Fibroblast of lung (primary cell): ENCODE results near the gene IARS2. TPM values are rescaled to one million over a fixed set of nuclear protein-coding genes. Genes with fewer than 3 reads are reported as not detected.
A peak's percentile ranks its signal among the peaks of the same experiment; 100 is the strongest.

Source experiments
- DNase-seq, 2 donors: peaks; one replicate each; pipeline versions ENCODE4 v3.0.0 to v3.0.0-alpha.2; 2010; ENCODE audit warnings: low read depth in 2 of 2
- H2AFZ ChIP-seq: 2 replicates; pipeline ENCODE4 v1.5.1; 2012; ENCODE audit warnings: low read length, control low read depth, inconsistent platforms
- H3K27ac ChIP-seq: 2 replicates; pipeline ENCODE4 v1.5.1; 2011; ENCODE audit warnings: low read length, control low read depth; ENCODE audit not compliant: insufficient read depth
- H3K27me3 ChIP-seq: 2 replicates; pipeline ENCODE4 v1.5.1; 2011; ENCODE audit warnings: mild to moderate bottlenecking, low read length; ENCODE audit not compliant: control insufficient read depth, insufficient read depth
- H3K36me3 ChIP-seq: 2 replicates; pipeline ENCODE4 v1.5.1; 2011; ENCODE audit warnings: low read length; ENCODE audit not compliant: control insufficient read depth, insufficient read depth
- H3K4me1 ChIP-seq: 2 replicates; pipeline ENCODE4 v1.5.1; 2011; ENCODE audit warnings: low read length; ENCODE audit not compliant: control insufficient read depth, insufficient read depth; ENCODE audit errors: extremely low read depth
- H3K4me2 ChIP-seq: 2 replicates; pipeline ENCODE4 v1.5.1; 2011; ENCODE audit warnings: low read length, control low read depth; ENCODE audit not compliant: insufficient read depth; ENCODE audit errors: extremely low read depth
- H3K4me3 ChIP-seq, 4 experiments: fragments of 200-600 bp in 1 of 4; sonication (generic) in 1 of 4; replicated peaks in 1 of 4; 2 replicates each; pipeline ENCODE4 v1.5.1; 2011 to 2016; ENCODE audit warnings: low read length in 4 of 4, low read depth in 3 of 4, mild to moderate bottlenecking in 3 of 4, control low read depth in 2 of 4, inconsistent platforms in 1 of 4, mixed read lengths in 1 of 4; ENCODE audit not compliant: insufficient read depth in 1 of 4; ENCODE audit errors: control extremely low read depth in 1 of 4
- H3K79me2 ChIP-seq: 2 replicates; pipeline ENCODE4 v1.5.1; 2012; ENCODE audit warnings: mild to moderate bottlenecking, low read length, inconsistent platforms; ENCODE audit not compliant: control insufficient read depth, insufficient read depth
- H3K9ac ChIP-seq: 2 replicates; pipeline ENCODE4 v1.5.1; 2011; ENCODE audit warnings: mild to moderate bottlenecking, low read length, control low read depth; ENCODE audit not compliant: insufficient read depth
- H3K9me3 ChIP-seq: 2 replicates; pipeline ENCODE4 v1.5.1; 2012; ENCODE audit warnings: low read depth, low read length; ENCODE audit not compliant: control insufficient read depth, insufficient read depth
- H4K20me1 ChIP-seq: 2 replicates; pipeline ENCODE4 v1.5.1; 2011; ENCODE audit warnings: low read length; ENCODE audit not compliant: control insufficient read depth, insufficient read depth; ENCODE audit errors: extremely low read depth
- EZH2 ChIP-seq: IDR thresholded peaks from 2 replicates; pipeline ENCODE4 v1.5.1; 2012; ENCODE audit warnings: low read length, control low read depth, mild to moderate bottlenecking; ENCODE audit errors: missing control alignments
- polyA plus RNA-seq, 2 donors: library from polyadenylated mRNA; depleted of rRNA in 1 of 2; stranded (reverse) in 1 of 2; unstranded in 1 of 2; fragments of >200 nt; gene quantifications; 2 replicates each; pipeline ENCODE4 v1.2.1, GENCODE V29; 2011 to 2012; ENCODE audit warnings: missing spikeins in 1 of 2
- total RNA-seq: library from RNA; depleted of rRNA; stranded (reverse); fragments of >200 nt; gene quantifications from 2 replicates; pipeline ENCODE4 v1.2.1, GENCODE V29; 2014
- TF ChIP-seq, protein P1 (sequence below), 2 donors: IDR thresholded peaks in 1 of 2; conservative IDR thresholded peaks in 1 of 2; 1 replicate in 1 of 2; 2 replicates in 1 of 2; pipeline ENCODE4 v1.5.1; 2011 to 2012; ENCODE audit warnings: low read length in 2 of 2, control low read depth in 1 of 2, inconsistent platforms in 1 of 2, low read depth in 1 of 2, mild to moderate bottlenecking in 1 of 2

IARS2 gene
- total and polyA plus RNA-seq, 2 donors (not counting 1 experiment from before 2014, with no cell fraction given), result 34.1 to 99.1 TPM

DNA sequence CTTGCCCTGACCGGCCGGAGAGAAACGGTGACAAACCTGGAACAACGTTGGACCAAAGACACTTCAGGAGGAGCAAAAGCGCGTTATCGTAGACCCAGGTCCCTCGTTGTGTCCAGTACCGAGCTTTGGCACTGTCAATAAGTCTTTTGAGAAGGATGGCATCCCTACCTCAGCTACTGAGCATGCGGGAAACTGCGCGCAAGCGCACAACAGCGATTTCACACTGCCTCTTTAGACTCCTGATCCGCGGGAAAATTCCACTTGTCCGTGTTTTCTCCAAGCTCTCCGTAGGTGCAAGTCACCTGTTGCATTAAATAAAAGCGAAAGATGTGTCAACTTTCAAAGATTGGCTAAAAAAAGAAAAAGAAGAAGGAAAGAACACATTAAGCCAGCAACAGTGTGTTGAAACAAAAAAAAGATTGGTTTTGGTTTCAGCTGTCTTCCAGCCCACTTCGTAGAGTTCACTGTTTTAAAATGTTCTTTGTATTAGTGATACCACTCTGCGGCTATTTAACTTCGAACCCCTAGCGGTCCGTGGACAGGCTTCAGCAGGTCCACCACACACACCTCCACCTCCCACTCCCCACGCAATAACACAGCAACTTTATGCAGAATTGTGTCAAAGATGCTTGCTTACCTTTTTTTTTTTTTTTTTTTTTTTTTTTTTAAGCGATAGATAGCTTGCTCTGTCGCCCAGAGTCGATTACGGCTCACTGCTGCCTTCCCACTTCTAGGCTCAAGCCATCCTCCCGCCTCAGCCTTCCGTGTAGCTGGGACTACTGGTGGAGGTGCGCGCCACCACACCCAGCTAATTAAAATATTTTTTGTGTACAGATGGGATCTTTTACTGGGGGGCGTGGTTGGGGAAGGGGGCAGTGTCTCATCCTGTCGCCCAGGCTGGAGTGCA, 4.0 kb upstream of the IARS2 start, which contains the start of gene BPNT1:
Gene BPNT1 (minus strand): TSS at position 139 of the 907 bp plus-strand sequence. CDS start 9,942 bp downstream, outside the sequence.
- no peak within 1 kb of the TSS for H3K27ac ChIP-seq
- peak within 1 kb of the TSS; percentile 45 to 83 (median 64) for H3K4me3 ChIP-seq
- peak within 1 kb of the TSS; percentile 87 for H2AFZ ChIP-seq
- peak; percentile 90 to 95 for DNase-seq
- peak within 1 kb of the TSS; percentile 25 for H3K9ac ChIP-seq
- no peaks in the 10 kb centered on the region for H3K36me3 ChIP-seq
- no peaks in the 10 kb centered on the region for H4K20me1 ChIP-seq
- H3K4me1 ChIP-seq, result no peaks in the 10 kb centered on the region
- TF ChIP-seq EZH2, result no peak
- TF ChIP-seq, protein P1, sequence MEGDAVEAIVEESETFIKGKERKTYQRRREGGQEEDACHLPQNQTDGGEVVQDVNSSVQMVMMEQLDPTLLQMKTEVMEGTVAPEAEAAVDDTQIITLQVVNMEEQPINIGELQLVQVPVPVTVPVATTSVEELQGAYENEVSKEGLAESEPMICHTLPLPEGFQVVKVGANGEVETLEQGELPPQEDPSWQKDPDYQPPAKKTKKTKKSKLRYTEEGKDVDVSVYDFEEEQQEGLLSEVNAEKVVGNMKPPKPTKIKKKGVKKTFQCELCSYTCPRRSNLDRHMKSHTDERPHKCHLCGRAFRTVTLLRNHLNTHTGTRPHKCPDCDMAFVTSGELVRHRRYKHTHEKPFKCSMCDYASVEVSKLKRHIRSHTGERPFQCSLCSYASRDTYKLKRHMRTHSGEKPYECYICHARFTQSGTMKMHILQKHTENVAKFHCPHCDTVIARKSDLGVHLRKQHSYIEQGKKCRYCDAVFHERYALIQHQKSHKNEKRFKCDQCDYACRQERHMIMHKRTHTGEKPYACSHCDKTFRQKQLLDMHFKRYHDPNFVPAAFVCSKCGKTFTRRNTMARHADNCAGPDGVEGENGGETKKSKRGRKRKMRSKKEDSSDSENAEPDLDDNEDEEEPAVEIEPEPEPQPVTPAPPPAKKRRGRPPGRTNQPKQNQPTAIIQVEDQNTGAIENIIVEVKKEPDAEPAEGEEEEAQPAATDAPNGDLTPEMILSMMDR (conservative IDR thresholded peaks at IDR 0.05 in 1 of 2, IDR thresholded peaks at IDR 0.05 in 1 of 2; ENCODE audit: low read depth in 1 of 2, low read length in 2 of 2), result no peak
- no peaks in the 10 kb centered on the region for H3K27me3 ChIP-seq
- peak within 1 kb of the TSS; percentile 92 for H3K4me2 ChIP-seq
- H3K79me2 ChIP-seq, result peaks cover 5% of the 10 kb centered on the region
- no peaks in the 10 kb centered on the region for H3K9me3 ChIP-seq

DNA sequence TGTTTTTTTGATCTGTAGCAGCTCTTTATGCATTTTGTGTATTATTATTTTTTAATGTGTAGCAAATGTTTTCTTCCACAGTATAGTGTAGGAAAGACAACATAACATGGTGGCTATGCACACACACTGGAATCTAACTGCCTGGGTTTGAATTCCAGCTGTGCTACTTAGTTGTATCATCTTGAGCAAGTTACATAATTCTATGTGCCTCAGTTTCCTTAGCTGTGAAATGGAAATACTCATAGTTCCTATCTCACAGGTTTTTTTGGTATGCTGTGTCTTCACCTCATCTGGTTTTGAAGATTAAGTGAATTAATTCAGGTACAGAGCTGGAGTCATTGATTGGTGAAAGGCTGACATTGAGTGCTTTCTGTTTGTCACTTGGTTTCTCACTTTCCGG, 1.2 kb upstream of the IARS2 start:
- H3K36me3 ChIP-seq, result peaks cover 2% of the 10 kb centered on the region
- no peak for DNase-seq
- H3K79me2 ChIP-seq, result peaks cover 14% of the 10 kb centered on the region
- TF ChIP-seq, protein P1 (conservative IDR thresholded peaks at IDR 0.05 in 1 of 2, IDR thresholded peaks at IDR 0.05 in 1 of 2; ENCODE audit: low read depth in 1 of 2, low read length in 2 of 2), result no peak
- TF ChIP-seq EZH2, result no peak
- H2AFZ ChIP-seq, result no peak overlapping the region
- H3K4me1 ChIP-seq, result peaks cover 4% of the 10 kb centered on the region
- no peak overlapping the region for H3K27ac ChIP-seq
- H3K4me2 ChIP-seq, result no peak overlapping the region
- H4K20me1 ChIP-seq, result no peaks in the 10 kb centered on the region
- no peak overlapping the region for H3K4me3 ChIP-seq
- no peak overlapping the region for H3K9ac ChIP-seq
- no peaks in the 10 kb centered on the region for H3K9me3 ChIP-seq
- H3K27me3 ChIP-seq, result no peaks in the 10 kb centered on the region

DNA sequence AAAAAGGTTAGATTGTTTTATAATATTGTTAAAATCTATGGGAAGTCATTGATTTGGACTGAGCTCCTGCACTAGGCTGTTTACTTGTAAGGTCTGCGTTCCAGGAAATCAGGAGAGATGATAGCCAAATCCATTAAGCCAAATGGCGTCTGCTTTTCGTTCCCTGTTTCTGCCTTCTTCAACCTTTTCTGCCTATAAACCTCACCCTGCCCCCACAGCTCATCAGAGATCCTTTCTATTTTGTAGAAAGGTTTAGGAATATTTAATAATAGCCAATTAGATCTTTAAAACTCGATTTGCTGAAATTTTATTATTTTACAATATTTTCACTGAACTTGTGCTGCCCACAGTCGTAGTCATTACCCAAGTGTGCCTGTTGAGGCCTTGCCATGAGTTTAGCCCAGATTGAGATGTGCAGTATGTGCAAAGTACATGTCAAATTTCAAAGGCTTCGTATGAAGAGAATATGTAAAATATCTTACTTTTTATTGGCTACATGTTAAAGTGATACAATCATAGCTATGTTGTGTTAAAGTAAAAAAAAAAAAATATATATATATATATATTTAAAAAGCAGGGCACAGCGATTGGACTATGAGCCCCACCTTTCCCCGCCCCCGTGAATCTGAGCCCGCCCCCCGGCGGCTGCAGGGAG, 444 bp upstream of the IARS2 start:
- TF ChIP-seq EZH2, result no peak
- TF ChIP-seq, protein P1 (conservative IDR thresholded peaks at IDR 0.05 in 1 of 2, IDR thresholded peaks at IDR 0.05 in 1 of 2; ENCODE audit: low read depth in 1 of 2, low read length in 2 of 2), result no peak
- peak overlapping the region in 2 of 4 experiments; percentile 14 to 33 for H3K4me3 ChIP-seq
- H3K4me1 ChIP-seq, result peaks cover 4% of the 10 kb centered on the region
- no peak overlapping the region for H3K4me2 ChIP-seq
- no peak for DNase-seq
- H3K36me3 ChIP-seq, result peaks cover 2% of the 10 kb centered on the region
- H3K27me3 ChIP-seq, result no peaks in the 10 kb centered on the region
- peaks cover 14% of the 10 kb centered on the region for H3K79me2 ChIP-seq
- H3K27ac ChIP-seq, result no peak overlapping the region
- H3K9me3 ChIP-seq, result no peaks in the 10 kb centered on the region
- H2AFZ ChIP-seq, result no peak overlapping the region
- H4K20me1 ChIP-seq, result no peaks in the 10 kb centered on the region
- H3K9ac ChIP-seq, result no peak overlapping the region
